ENCODE measurements around the gene ATG2B. TPM values are rescaled to one million over a fixed set of nuclear protein-coding genes. Genes with fewer than 3 reads are reported as not detected.

The ATG2B gene
- polyA plus RNA-seq, 6 donors from 2014 or later: 1.4 to 2.2 (median 1.8) TPM

GRCh38 chr14:96287856-96288255 lies 75.3 kb downstream of the ATG2B start:
- Mint-ChIP-seq H3K27me3 (no peaks in the 10 kb centered on the region), H3K36me3 (peaks cover 14 to 16% of the 10 kb centered on the region in 2 donors), H3K4me1 (no peaks in the 10 kb centered on the region), H3K27ac (peak overlapping the region in 3 of 6 donors; percentile 1 to 86 (median 57)), H3K4me3 (no peak overlapping the region), H3K9me3 (no peaks in the 10 kb centered on the region)
- ATAC-seq (ENCODE audit: low read depth in 2 of 2) (no peak), DNase-seq (no peak)

DNA sequence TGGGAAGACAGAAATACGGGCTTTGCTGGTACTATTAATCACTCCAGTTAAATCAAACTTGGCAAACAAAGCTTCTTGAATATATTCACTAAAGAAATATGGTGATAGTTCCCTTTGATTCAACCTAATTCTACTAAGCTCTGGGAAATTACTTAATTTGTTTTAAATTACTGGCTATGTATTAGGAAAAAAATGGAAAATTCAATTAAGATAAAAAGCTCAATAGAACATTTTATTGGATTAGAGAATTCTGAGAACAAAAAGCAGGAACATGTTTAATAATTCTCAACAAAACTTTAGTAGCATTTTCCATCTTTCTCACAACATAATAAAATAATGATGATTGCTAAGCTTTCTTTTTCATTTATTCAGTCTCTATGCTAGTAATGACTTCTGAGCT lies 76.9 kb downstream of the ATG2B start:
- H3K4me3 Mint-ChIP-seq: no peak overlapping the region
- H3K9me3 Mint-ChIP-seq: no peaks in the 10 kb centered on the region
- ATAC-seq (ENCODE audit: low read depth in 2 of 2) (no peak), DNase-seq (no peak)
- no peaks in the 10 kb centered on the region for H3K4me1 Mint-ChIP-seq
- peaks cover 7 to 16% of the 10 kb centered on the region in 2 donors for H3K36me3 Mint-ChIP-seq
- no peaks in the 10 kb centered on the region for H3K27me3 Mint-ChIP-seq
- no peak overlapping the region for H3K27ac Mint-ChIP-seq

DNA sequence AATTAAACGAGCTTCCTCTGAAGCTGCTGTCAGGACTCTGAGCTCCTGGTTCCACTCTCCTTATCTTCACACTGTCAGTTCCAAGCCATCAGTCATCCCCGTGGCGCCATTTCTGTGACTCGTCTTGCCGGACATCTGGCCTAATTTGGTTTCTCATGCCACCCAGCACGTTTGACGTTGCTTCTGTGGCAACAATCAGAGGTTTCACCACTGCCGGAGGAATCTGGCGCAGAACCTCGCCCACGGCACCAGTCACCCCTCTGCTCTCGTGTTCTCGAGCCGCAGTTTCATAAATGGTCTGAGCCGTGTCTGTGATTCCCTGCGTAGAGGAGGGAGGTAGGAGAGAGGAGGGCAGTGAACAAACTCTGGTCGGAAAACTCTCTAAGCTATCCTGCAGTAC lies 77.5 kb downstream of the ATG2B start:
- H3K36me3 Mint-ChIP-seq: peaks cover 7 to 16% of the 10 kb centered on the region in 2 donors
- H3K4me1 Mint-ChIP-seq: no peaks in the 10 kb centered on the region
- no peaks in the 10 kb centered on the region for H3K27me3 Mint-ChIP-seq
- H3K27ac Mint-ChIP-seq: peak overlapping the region in 1 of 6 donors; percentile 1
- DNase-seq: no peak
- no peak overlapping the region for H3K4me3 Mint-ChIP-seq
- H3K9me3 Mint-ChIP-seq: no peaks in the 10 kb centered on the region
- no peak for ATAC-seq (ENCODE audit: low read depth in 2 of 2)

DNA sequence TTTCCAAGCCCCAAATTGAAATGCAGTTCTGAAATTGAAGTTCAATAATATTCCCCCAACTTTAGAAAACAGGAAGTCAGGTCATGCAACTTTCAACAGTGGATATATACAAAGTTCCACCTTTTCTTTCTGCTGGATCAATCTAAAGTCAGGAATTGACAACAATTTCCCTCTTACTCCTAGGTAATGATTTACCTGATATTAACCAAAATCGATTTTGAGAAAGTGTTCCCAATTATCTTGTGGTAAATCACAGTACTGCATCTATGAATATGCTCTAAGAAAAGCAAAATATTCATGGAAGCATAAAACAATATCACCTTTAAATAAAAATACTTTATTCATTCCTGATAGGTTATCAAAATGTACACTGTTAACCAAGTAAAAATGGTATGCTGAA lies 78.7 kb downstream of the ATG2B start:
- H3K36me3 Mint-ChIP-seq: peaks cover 7 to 16% of the 10 kb centered on the region in 2 donors
- H3K27me3 Mint-ChIP-seq: no peaks in the 10 kb centered on the region
- no peak for DNase-seq
- no peak for ATAC-seq (ENCODE audit: low read depth in 2 of 2)
- no peaks in the 10 kb centered on the region for H3K9me3 Mint-ChIP-seq
- no peak overlapping the region for H3K27ac Mint-ChIP-seq
- H3K4me1 Mint-ChIP-seq: no peaks in the 10 kb centered on the region
- no peak overlapping the region for H3K4me3 Mint-ChIP-seq

DNA sequence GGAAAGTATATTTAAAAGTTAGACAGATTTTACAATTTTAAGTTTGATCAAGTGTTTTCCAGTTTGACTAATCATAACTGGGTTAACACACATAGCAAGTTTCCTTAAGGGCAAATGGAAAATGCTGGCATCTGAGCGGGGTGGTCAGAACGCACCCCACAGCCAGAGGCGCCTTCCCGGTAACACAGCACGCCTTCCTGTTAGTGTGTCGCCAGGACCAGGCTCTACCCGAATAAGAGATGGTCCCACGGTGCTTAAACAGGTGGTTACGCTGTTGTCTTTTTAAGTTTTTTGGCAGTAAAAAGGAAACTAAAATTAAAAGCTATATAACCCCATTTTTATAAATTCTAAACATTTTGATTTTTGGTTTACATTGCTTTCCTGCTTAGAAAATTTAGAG lies 79.1 kb downstream of the ATG2B start:
- Mint-ChIP-seq H3K9me3 (no peaks in the 10 kb centered on the region), H3K36me3 (peaks cover 7 to 16% of the 10 kb centered on the region in 2 donors), H3K27me3 (no peaks in the 10 kb centered on the region), H3K27ac (no peak overlapping the region), H3K4me1 (no peaks in the 10 kb centered on the region), H3K4me3 (no peak overlapping the region)
- ATAC-seq (ENCODE audit: low read depth in 2 of 2): no peak
- no peak for DNase-seq

GRCh38 chr14:96281486-96281885 lies 81.7 kb downstream of the ATG2B start:
- no peak overlapping the region for H3K4me3 Mint-ChIP-seq
- peaks cover 5 to 14% of the 10 kb centered on the region in 2 donors for H3K36me3 Mint-ChIP-seq
- ATAC-seq (ENCODE audit: low read depth in 2 of 2) (no peak), DNase-seq (no peak)
- peak overlapping the region in 1 of 6 donors; percentile 6 for H3K27ac Mint-ChIP-seq
- peaks cover 0 to 12% (median 5%) of the 10 kb centered on the region in 7 donors for H3K9me3 Mint-ChIP-seq
- peaks cover 0 to 4% (median 0%) of the 10 kb centered on the region in 3 donors for H3K27me3 Mint-ChIP-seq
- H3K4me1 Mint-ChIP-seq: no peaks in the 10 kb centered on the region

DNA sequence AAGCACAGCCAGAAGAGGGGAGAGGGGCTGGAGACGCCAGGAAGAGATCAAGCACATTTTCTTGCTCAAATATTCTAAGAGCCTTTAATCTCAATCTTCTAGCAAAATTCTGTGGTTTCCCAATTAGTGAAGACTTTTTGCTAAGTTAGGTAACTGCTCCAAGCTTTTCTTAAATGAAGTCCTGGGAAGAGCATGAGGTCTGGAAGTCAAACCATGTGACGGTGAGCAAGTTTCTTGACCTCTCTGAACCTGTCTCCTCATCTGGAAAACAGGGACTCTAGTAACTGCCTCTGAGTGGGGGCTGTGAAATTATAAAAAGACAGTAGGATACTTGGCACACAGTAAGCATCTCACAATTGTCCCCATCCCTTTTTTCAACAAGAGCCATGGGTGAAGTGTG lies 83.0 kb downstream of the ATG2B start:
- peak overlapping the region in 1 of 6 donors; percentile 49 for H3K27ac Mint-ChIP-seq
- peaks cover 0 to 7% of the 10 kb centered on the region in 2 donors for H3K36me3 Mint-ChIP-seq
- peaks cover 0 to 4% (median 4%) of the 10 kb centered on the region in 3 donors for H3K27me3 Mint-ChIP-seq
- H3K4me3 Mint-ChIP-seq: no peak overlapping the region
- no peaks in the 10 kb centered on the region for H3K4me1 Mint-ChIP-seq
- H3K9me3 Mint-ChIP-seq: peaks cover 0 to 12% (median 5%) of the 10 kb centered on the region in 7 donors
- ATAC-seq (ENCODE audit: low read depth in 2 of 2) (no peak), DNase-seq (no peak)

DNA sequence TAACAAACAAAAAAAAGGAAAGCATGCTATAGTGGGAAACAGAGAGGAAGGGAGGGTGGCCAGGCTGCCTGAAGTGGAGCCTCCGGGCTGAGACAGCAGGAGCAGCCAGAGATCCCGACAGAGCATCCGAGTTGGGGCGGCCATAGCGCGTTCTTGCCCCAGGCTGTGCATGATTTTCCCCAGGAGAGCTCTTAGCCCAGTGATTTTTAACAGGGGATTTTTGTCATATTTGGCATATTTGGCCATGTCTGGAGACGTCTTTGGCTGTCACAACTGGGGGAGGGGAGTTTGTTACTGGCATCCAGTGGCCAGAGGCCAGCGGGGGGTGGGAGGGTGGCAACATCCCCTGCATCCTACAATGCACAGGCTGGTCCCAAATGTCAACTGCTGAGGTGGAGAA lies 83.6 kb downstream of the ATG2B start:
- Mint-ChIP-seq H3K9me3 (peaks cover 0 to 12% (median 5%) of the 10 kb centered on the region in 7 donors), H3K36me3 (peaks cover 0 to 7% of the 10 kb centered on the region in 2 donors), H3K27ac (peak overlapping the region in 1 of 6 donors; percentile 86), H3K27me3 (peaks cover 0 to 6% (median 4%) of the 10 kb centered on the region in 3 donors), H3K4me3 (peak overlapping the region in 1 of 8 donors; percentile 51), H3K4me1 (no peaks in the 10 kb centered on the region)
- DNase-seq: no peak
- no peak for ATAC-seq (ENCODE audit: low read depth in 2 of 2)

- DNase-seq (no peak), ATAC-seq (ENCODE audit: low read depth in 2 of 2) (no peak)
- no peak overlapping the region for H3K27ac Mint-ChIP-seq
- H3K4me1 Mint-ChIP-seq: no peaks in the 10 kb centered on the region
- peaks cover 0 to 12% (median 5%) of the 10 kb centered on the region in 7 donors for H3K9me3 Mint-ChIP-seq
- H3K36me3 Mint-ChIP-seq: peaks cover 0 to 7% of the 10 kb centered on the region in 2 donors
- no peak overlapping the region for H3K4me3 Mint-ChIP-seq
- H3K27me3 Mint-ChIP-seq: peaks cover 0 to 13% (median 4%) of the 10 kb centered on the region in 3 donors
These were observed 85.3 kb downstream of the ATG2B start for GRCh38 chr14:96277890-96278289.

DNA sequence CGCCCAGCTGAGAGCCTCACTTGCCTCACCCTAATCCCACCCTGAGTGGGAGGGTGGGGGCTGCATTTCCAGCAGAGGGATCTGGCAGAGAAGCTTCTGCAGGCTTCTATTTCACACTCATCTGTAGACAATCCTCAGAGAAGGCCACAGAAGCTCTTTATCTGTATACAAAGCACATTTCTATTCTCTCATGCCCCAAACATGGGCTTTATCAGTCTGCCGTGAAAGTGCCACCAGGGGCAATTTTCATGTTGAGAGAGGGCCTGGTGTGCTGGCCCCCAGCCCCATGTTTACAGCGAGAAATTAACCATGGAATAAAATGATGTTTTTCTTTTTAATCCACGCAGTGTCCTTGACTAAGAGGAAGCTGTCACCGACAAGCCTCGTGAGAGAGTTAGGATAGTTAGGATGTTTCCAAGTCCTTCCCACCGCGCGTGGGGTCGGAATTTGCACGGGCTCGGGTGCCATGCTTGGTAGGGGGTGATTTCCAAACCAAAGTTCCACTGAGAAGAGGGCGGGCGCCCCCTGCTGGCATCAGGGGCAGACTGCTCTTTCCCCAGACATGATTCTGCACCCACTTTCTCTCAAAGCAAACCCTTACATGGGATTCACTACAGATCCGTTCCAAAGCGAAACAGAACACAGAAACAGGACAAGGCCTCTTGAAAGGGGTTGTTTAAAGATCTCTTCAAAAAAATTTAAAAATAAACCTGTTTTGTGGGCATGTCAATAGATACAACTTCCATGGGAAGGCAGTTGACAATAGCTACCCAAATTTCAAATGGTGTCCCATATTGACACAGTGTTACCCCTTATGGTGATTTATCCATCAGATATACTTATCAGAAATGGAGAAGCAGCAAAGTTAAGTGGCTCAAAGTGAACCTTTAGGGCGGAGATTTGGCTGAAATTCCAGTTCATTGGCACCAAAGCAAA lies 87.7 kb downstream of the ATG2B start:
- Mint-ChIP-seq H3K27ac (no peak overlapping the region), H3K4me3 (no peak overlapping the region), H3K9me3 (peaks cover 3 to 22% (median 6%) of the 10 kb centered on the region in 7 donors), H3K4me1 (no peaks in the 10 kb centered on the region), H3K27me3 (peaks cover 6 to 13% (median 11%) of the 10 kb centered on the region in 3 donors), H3K36me3 (peaks cover 0 to 15% of the 10 kb centered on the region in 2 donors)
- DNase-seq: peak; percentile 47
- peak in 1 of 2 donors; percentile 47 for ATAC-seq (ENCODE audit: low read depth in 2 of 2)

DNA sequence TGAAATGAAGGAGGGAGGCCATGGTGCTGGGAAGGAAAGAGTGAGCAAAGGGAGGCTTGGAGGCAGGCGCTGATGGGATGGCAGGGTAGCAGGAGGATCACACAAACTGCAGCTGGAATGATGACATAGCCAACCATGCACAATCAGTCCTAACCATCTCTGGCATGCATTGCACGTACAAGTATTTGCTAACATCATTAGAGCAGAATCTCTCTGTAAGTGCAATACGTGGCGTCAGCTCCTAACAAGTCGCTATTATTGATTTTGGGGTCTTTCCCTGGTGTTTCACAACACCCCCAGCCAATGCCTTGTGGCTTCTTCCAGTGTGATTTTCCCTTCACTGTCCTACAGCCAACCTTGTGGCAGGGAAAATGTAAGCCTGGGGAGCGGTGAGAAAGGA lies 88.6 kb downstream of the ATG2B start:
- Mint-ChIP-seq H3K4me1 (no peaks in the 10 kb centered on the region), H3K27me3 (peaks cover 6 to 13% (median 13%) of the 10 kb centered on the region in 3 donors), H3K36me3 (peaks cover 0 to 15% of the 10 kb centered on the region in 2 donors), H3K27ac (no peak overlapping the region), H3K9me3 (peaks cover 3 to 22% (median 6%) of the 10 kb centered on the region in 7 donors), H3K4me3 (no peak overlapping the region)
- no peak for DNase-seq
- no peak for ATAC-seq (ENCODE audit: low read depth in 2 of 2)

DNA sequence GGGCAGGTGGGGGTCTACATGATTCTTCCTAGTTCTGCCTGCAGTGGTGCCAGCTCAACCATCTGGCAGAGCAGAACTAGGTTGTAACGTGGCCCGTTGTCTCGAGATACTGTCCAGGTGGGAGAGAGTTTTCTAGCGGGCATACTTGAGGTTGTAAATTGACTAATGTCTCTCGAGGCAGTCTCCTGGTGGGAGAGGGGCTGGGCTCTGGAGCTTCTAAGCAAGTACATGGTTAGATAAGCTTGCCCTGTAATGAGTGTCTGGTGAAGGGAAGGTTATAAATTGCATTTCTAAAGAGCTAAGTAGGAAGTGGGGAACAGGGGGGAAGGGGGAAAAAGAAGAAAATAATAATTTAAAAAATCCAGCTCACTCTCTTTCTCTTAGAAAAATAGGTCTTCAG lies 89.0 kb downstream of the ATG2B start:
- Mint-ChIP-seq H3K27me3 (peaks cover 6 to 13% (median 13%) of the 10 kb centered on the region in 3 donors), H3K4me3 (no peak overlapping the region), H3K27ac (no peak overlapping the region), H3K9me3 (peaks cover 3 to 22% (median 6%) of the 10 kb centered on the region in 7 donors), H3K4me1 (no peaks in the 10 kb centered on the region), H3K36me3 (peaks cover 0 to 15% of the 10 kb centered on the region in 2 donors)
- ATAC-seq (ENCODE audit: low read depth in 2 of 2) (no peak), DNase-seq (no peak)

- peaks cover 0 to 15% of the 10 kb centered on the region in 2 donors for H3K36me3 Mint-ChIP-seq
- peaks cover 6 to 14% (median 13%) of the 10 kb centered on the region in 3 donors for H3K27me3 Mint-ChIP-seq
- H3K9me3 Mint-ChIP-seq: peaks cover 3 to 20% (median 6%) of the 10 kb centered on the region in 7 donors
- ATAC-seq (ENCODE audit: low read depth in 2 of 2) (no peak), DNase-seq (no peak)
- no peak overlapping the region for H3K4me3 Mint-ChIP-seq
- H3K4me1 Mint-ChIP-seq: no peaks in the 10 kb centered on the region
- H3K27ac Mint-ChIP-seq: peak overlapping the region in 2 of 6 donors; percentile 23 to 57
These were observed 89.5 kb downstream of the ATG2B start for GRCh38 chr14:96273629-96274028.
